T-helper 22 cell (primary cell): ENCODE measurements around the gene RBMY1D.
"Not testable (repeated sequence)": the region's sequence is repeated elsewhere in the genome, so short reads cannot be mapped to it uniquely, and the experiment has no call there.

Experiments used
- DNase-seq: peaks from one replicate; pipeline ENCODE4 v3.0.0-alpha.2; 2020; ENCODE audit warnings: low read depth

The RBMY1D gene

GRCh38 chrY:21894426-21894825, at the start of gene RBMY1D:
Gene RBMY1D, minus strand, starts transcription at chrY:21894526. Its CDS starts 2,013 bp downstream, at chrY:21892513.
- DNase-seq, result not testable (repeated sequence)

DNA sequence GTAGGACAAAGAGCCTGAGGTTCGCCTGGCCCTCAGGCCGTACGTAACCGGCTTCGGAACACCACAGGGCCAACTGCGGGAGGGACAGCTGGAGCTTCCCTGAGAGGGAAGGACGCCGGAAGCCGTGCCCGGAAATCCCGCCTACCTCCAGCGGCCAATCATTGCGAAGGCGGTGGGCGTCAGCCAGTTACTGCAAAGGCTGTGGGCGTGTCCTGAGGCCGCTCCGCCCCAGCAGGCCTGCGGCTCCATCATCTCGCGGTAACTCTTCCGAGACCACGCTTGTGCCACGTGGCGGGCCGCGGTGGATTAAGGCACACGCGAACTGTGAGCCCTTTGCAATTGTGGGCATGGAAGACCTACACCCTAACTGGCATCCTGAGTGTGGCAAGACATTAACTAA, 23.6 kb upstream of the RBMY1D start, which contains the start of gene RBMY1E:
RBMY1E (minus strand) TSS at position 101 of the 400 bp plus-strand sequence. CDS start 1,978 bp downstream, outside the sequence.
- DNase-seq, result not testable (repeated sequence)

DNA sequence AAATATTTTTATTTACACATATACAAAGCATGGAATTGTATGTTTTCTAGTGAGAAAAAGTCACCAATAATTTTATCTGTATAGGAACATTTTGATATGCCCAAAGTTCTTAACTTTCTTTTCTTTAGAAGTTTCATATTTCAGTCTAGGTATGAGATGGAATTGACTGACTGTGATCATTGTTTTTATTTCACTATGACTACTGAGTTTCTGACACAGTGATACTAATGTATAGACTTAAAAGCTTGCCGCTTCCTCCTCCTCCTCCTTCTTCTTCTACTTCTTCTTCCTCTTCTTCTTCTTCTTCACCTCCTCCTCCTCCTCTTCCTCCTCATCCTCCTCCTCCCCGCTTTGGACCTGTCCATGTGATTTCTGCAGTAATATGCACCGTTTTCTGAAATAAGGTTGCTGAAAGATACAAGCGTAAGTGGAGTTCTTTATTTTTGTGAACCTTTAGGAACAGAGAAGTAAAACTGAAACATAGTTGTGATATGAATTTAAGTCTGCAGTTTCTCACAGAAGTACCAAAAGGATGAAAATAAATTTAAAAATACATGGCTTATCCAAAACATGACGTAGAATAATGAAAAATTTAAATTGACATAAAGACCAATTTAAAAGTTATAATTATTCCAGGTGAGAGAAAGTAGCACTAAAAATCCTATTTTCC, 24.8 kb downstream of the RBMY1D start:
- DNase-seq, result not testable (repeated sequence)

- DNase-seq, result no peak
Observed at GRCh38 chrY:21845481-21845880, 48.8 kb downstream of the RBMY1D start.

DNA sequence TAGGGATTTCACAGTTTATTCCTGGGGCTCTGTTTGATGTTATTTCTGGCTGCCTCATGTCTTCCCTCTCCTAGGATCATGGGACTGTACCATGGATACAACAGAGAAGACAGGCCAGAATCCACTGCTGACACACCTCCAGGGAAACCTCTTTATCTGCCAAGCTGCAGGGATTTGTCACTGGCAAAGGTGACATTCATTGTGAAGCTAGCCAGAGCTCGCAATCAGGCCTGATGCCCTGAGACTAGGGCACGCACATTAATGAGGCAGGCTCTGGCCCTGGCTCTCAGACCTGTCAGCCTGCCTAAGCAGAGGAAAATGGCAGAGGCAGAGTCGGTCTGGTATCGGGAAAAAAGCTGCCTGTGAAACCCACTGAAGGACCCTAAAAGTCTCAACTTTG, 52.2 kb downstream of the RBMY1D start:
- no peak for DNase-seq

DNA sequence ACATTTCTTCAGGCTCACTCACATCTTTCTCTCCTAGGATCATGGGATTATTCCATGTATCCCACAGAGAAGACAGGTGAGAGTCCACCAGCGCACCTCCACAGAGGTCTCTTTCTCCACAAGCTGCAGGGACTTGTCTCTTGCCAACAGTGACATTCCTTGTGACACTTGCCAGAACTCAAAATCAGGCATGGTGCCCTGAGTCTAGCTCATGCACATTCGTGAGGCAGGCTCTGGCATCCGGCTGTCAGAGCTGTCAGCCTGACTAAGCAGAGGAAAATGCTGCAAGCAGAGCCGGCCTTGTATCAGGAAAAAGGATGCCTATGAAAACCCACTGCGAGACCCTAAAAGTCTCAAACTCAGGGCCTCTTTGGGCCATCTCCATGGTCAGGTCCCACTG, 54.8 kb downstream of the RBMY1D start:
- DNase-seq, result no peak

GRCh38 chrY:21836343-21836742, 58.0 kb downstream of the RBMY1D start:
- no peak for DNase-seq

- no peak for DNase-seq
Observed at GRCh38 chrY:21835052-21835451, 59.3 kb downstream of the RBMY1D start.
